Measurements from ENCODE around the gene OR4D2. TPM values are rescaled to one million over a fixed set of nuclear protein-coding genes. Genes with fewer than 3 reads are reported as not detected.

Gene OR4D2
- polyA plus RNA-seq, 3 donors, result not detected

DNA sequence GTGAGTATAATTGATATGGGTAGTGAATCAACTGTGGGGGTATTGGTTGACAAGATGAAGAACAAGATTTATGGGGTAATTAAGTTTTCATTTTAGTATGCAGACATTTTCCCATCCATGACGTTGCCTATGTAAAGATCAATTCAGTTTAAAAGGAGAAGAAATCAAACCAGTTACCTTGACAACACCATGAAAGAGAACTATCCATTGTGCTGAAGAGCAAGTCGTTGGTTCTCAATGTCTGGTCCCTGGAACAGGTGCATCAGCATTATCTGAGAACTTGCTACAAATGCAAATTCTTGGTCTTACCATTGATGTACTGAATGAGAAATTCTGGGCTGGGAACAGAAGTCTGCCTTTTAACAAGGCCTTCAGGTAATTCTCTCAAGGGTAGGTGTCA is 801 bp upstream of the OR4D2 start:
- Histone ChIP-seq H4K20me1 (ENCODE audit: insufficient read depth, low read length) (no peaks in the 10 kb centered on the region), H3K4me3 (replicated peaks in 1 of 3; ENCODE audit: low read depth in 2 of 3, low read length in 3 of 3) (no peak overlapping the region), H3K9me3 (replicated peaks in 1 of 2; ENCODE audit: control insufficient read depth in 1 of 2, insufficient read depth in 1 of 2, low read length in 2 of 2) (no peaks in the 10 kb centered on the region), H3K27me3 (ENCODE audit: control insufficient read depth in 2 of 2, insufficient read depth in 2 of 2, low read length in 2 of 2) (peaks cover 24 to 37% of the 10 kb centered on the region in 2 donors), H2AFZ (ENCODE audit: insufficient read depth, low read depth, low read length, poor library complexity, severe bottlenecking) (no peak overlapping the region), H3K36me3 (replicated peaks in 1 of 2; ENCODE audit: control insufficient read depth in 1 of 2, insufficient read depth in 2 of 2, low read length in 2 of 2) (no peaks in the 10 kb centered on the region), H3K4me2 (replicated peaks; ENCODE audit: extremely low read depth, low read length, poor library complexity, severe bottlenecking) (no peak overlapping the region), H3K4me1 (ENCODE audit: control insufficient read depth in 1 of 2, insufficient read depth in 2 of 2, low read length in 2 of 2) (no peaks in the 10 kb centered on the region), H3K79me2 (ENCODE audit: insufficient read depth, low read length) (no peaks in the 10 kb centered on the region), H3K9ac (ENCODE audit: insufficient read depth, low read length, poor library complexity, severe bottlenecking) (no peak overlapping the region), H3K27ac (ENCODE audit: low read depth in 1 of 2, low read length in 2 of 2) (no peak overlapping the region)
- TF ChIP-seq, protein P1, sequence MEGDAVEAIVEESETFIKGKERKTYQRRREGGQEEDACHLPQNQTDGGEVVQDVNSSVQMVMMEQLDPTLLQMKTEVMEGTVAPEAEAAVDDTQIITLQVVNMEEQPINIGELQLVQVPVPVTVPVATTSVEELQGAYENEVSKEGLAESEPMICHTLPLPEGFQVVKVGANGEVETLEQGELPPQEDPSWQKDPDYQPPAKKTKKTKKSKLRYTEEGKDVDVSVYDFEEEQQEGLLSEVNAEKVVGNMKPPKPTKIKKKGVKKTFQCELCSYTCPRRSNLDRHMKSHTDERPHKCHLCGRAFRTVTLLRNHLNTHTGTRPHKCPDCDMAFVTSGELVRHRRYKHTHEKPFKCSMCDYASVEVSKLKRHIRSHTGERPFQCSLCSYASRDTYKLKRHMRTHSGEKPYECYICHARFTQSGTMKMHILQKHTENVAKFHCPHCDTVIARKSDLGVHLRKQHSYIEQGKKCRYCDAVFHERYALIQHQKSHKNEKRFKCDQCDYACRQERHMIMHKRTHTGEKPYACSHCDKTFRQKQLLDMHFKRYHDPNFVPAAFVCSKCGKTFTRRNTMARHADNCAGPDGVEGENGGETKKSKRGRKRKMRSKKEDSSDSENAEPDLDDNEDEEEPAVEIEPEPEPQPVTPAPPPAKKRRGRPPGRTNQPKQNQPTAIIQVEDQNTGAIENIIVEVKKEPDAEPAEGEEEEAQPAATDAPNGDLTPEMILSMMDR (IDR thresholded peaks at IDR 0.05), result no peak
- Mint-ChIP-seq H3K4me1 (no peaks in the 10 kb centered on the region), H3K9me3 (peaks cover 0 to 4% (median 0%) of the 10 kb centered on the region in 7 donors), H3K36me3 (no peaks in the 10 kb centered on the region), H3K27me3 (ENCODE audit: low read depth in 3 of 3) (peaks cover 18 to 38% (median 20%) of the 10 kb centered on the region in 3 donors), H3K27ac (no peak overlapping the region), H3K4me3 (no peak overlapping the region)
- 43% methylated on average over 1 of the region's 2 CpGs for WGBS (ENCODE audit: insufficient coverage)
- intact Hi-C loops (cut with micrococcal nuclease), result no loop called here
- DNase-seq, result no peak

DNA sequence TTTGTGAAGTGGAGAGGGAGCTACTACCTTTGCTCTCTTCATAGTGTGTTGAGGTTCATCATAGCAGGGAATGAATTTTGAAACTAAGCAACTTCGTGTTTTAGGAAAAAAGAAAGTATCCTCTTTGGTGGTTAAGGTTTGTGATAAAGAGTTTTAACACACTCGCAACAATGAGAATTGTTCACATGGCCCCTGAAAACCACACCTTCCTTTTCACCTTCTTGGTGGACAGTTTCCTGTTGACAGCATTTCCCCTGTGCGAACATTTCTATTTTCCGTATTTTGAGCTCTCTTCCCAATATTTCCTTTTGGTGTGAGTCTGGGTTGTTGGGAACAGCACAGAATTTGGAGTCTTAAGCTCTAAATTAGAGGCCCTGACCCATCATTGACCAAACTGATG is 3.8 kb downstream of the OR4D2 start:
- Mint-ChIP-seq H3K4me3 (no peak overlapping the region), H3K4me1 (no peaks in the 10 kb centered on the region), H3K27ac (no peak overlapping the region), H3K27me3 (ENCODE audit: low read depth in 3 of 3) (peaks cover 12 to 51% (median 14%) of the 10 kb centered on the region in 3 donors), H3K9me3 (no peaks in the 10 kb centered on the region), H3K36me3 (no peaks in the 10 kb centered on the region)
- Histone ChIP-seq H3K27me3 (ENCODE audit: control insufficient read depth in 2 of 2, insufficient read depth in 2 of 2, low read length in 2 of 2) (peaks cover 16 to 24% of the 10 kb centered on the region in 2 donors), H3K9me3 (replicated peaks in 1 of 2; ENCODE audit: control insufficient read depth in 1 of 2, insufficient read depth in 1 of 2, low read length in 2 of 2) (no peaks in the 10 kb centered on the region), H3K9ac (ENCODE audit: insufficient read depth, low read length, poor library complexity, severe bottlenecking) (no peak overlapping the region), H3K4me1 (ENCODE audit: control insufficient read depth in 1 of 2, insufficient read depth in 2 of 2, low read length in 2 of 2) (no peaks in the 10 kb centered on the region), H3K36me3 (replicated peaks in 1 of 2; ENCODE audit: control insufficient read depth in 1 of 2, insufficient read depth in 2 of 2, low read length in 2 of 2) (no peaks in the 10 kb centered on the region), H3K4me3 (replicated peaks in 1 of 3; ENCODE audit: low read depth in 2 of 3, low read length in 3 of 3) (no peak overlapping the region), H4K20me1 (ENCODE audit: insufficient read depth, low read length) (no peaks in the 10 kb centered on the region), H2AFZ (ENCODE audit: insufficient read depth, low read depth, low read length, poor library complexity, severe bottlenecking) (no peak overlapping the region), H3K79me2 (ENCODE audit: insufficient read depth, low read length) (no peaks in the 10 kb centered on the region), H3K4me2 (replicated peaks; ENCODE audit: extremely low read depth, low read length, poor library complexity, severe bottlenecking) (no peak overlapping the region), H3K27ac (ENCODE audit: low read depth in 1 of 2, low read length in 2 of 2) (no peak overlapping the region)
- DNase-seq, result no peak
- TF ChIP-seq, protein P1 (IDR thresholded peaks at IDR 0.05), result no peak
- intact Hi-C loops (cut with micrococcal nuclease), result no loop called here
- no CpG with 5 or more reads among the region's 4 CpGs for WGBS (ENCODE audit: insufficient coverage)

Measured in CD14-positive monocyte (primary cell).